H1 (cell line): ENCODE results near the gene ARMC6. TPM values are rescaled to one million over a fixed set of nuclear protein-coding genes. Genes with fewer than 3 reads are reported as not detected.

ENCODE experiments used
- CTCF ChIA-PET: fragments of 300-600 bp; sonication (Branson Sonifier 250); formaldehyde crosslinking; loops from one replicate; lab custom pipeline; 2021; ENCODE audit not compliant: partially characterized antibody; lab: Charles Lee
- POLR2A ChIA-PET: fragments of 300-600 bp; sonication (Branson Sonifier 250); formaldehyde crosslinking; loops from one replicate; lab custom pipeline; 2021; ENCODE audit warnings: inconsistent platforms; ENCODE audit not compliant: partially characterized antibody; lab: Charles Lee
- DNase-seq, 2 experiments: peaks; one replicate each; pipeline versions ENCODE4 v3.0.0 to v3.0.0-alpha.2; 2010 to 2022; ENCODE audit warnings: low spot score in 2 of 2, low read depth in 1 of 2, mixed read lengths in 1 of 2
- FAIRE-seq: peaks from 2 replicates; lab custom pipeline; 2011; peaks lifted over from hg19 to GRCh38; lab: Jason Lieb, UNC
- H2AFZ ChIP-seq: 2 replicates; pipeline ENCODE4 v1.8.1; 2012; ENCODE audit warnings: low read length, inconsistent platforms
- H2AK5ac ChIP-seq: 2 replicates; pipeline ENCODE4 v1.6.1; 2013; ENCODE audit warnings: low read depth, low read length
- H2BK120ac ChIP-seq: replicated peaks from 2 replicates; pipeline ENCODE3; 2013; ENCODE audit warnings: low read depth, low read length, inconsistent platforms
- H2BK12ac ChIP-seq: 2 replicates; pipeline ENCODE4 v1.6.1; 2013; ENCODE audit warnings: low read depth, low read length
- H2BK15ac ChIP-seq: 2 replicates; pipeline ENCODE4 v1.6.1; 2013; ENCODE audit warnings: low read length
- H2BK20ac ChIP-seq: 2 replicates; pipeline ENCODE4 v1.6.1; 2013; ENCODE audit warnings: low read length
- H2BK5ac ChIP-seq: 2 replicates; pipeline ENCODE4 v1.6.1; 2013; ENCODE audit warnings: low read depth, low read length
- H3K14ac ChIP-seq: 2 replicates; pipeline ENCODE4 v1.6.1; 2013; ENCODE audit warnings: inconsistent platforms; ENCODE audit not compliant: insufficient read length
- H3K18ac ChIP-seq: 2 replicates; pipeline ENCODE4 v1.6.1; 2013; ENCODE audit warnings: low read length; ENCODE audit errors: extremely low read depth
- H3K23ac ChIP-seq: 2 replicates; pipeline ENCODE4 v1.6.1; 2013; ENCODE audit warnings: inconsistent platforms; ENCODE audit not compliant: insufficient read length
- H3K23me2 ChIP-seq: 2 replicates; pipeline ENCODE4 v1.6.1; 2013; ENCODE audit warnings: low read depth, low read length
- H3K27ac ChIP-seq: 2 replicates; pipeline ENCODE4 v1.6.1; 2011; ENCODE audit warnings: low read depth, low read length, inconsistent platforms
- H3K27me3 ChIP-seq, 4 experiments: replicated peaks in 1 of 4; 1 replicate in 1 of 4; 2 replicates in 3 of 4; pipeline versions ENCODE4 v1.6.1 to v1.8.1; 2011 to 2013; ENCODE audit warnings: low read length in 3 of 4, mild to moderate bottlenecking in 3 of 4, inconsistent platforms in 2 of 4, mixed read lengths in 2 of 4, moderate library complexity in 1 of 4; ENCODE audit not compliant: control insufficient read depth in 3 of 4, insufficient read depth in 3 of 4; ENCODE audit errors: extremely low read depth in 1 of 4
- H3K36me3 ChIP-seq, 4 experiments: 2 replicates each; pipeline versions ENCODE4 v1.6.1 to v1.8.1; 2011 to 2013; ENCODE audit warnings: mild to moderate bottlenecking in 4 of 4, low read length in 3 of 4, moderate library complexity in 2 of 4, control low read depth in 1 of 4, inconsistent platforms in 1 of 4; ENCODE audit not compliant: insufficient read depth in 4 of 4, control insufficient read depth in 2 of 4
- H3K4ac ChIP-seq: replicated peaks from 2 replicates; pipeline ENCODE3; 2013; ENCODE audit warnings: low read length, low read depth, mixed read lengths, inconsistent platforms; ENCODE audit not compliant: insufficient read length
- H3K4me1 ChIP-seq, 4 experiments: replicated peaks in 1 of 4; 1 replicate in 1 of 4; 2 replicates in 3 of 4; pipeline versions ENCODE4 v1.6.1 to v1.8.1; 2011 to 2013; ENCODE audit warnings: low read length in 3 of 4, inconsistent platforms in 2 of 4, mixed read lengths in 1 of 4; ENCODE audit not compliant: insufficient read depth in 4 of 4, control insufficient read depth in 3 of 4
- H3K4me2 ChIP-seq, 2 experiments: 2 replicates each; pipeline versions ENCODE4 v1.6.1 to v1.8.1; 2011 to 2013; ENCODE audit warnings: low read depth in 2 of 2, low read length in 2 of 2, control low read depth in 1 of 2, inconsistent platforms in 1 of 2, mild to moderate bottlenecking in 1 of 2; ENCODE audit not compliant: insufficient read depth in 1 of 2
- H3K4me3 ChIP-seq, 4 experiments: fragments of 200-600, 300-600 bp in 1 of 4; sonication (generic), shearing (Covaris generic), sonication (Bioruptor Twin) in 1 of 4; 2 replicates each; pipeline versions ENCODE4 v1.5.1 to v1.8.1; 2011 to 2016; ENCODE audit warnings: low read length in 4 of 4, low read depth in 3 of 4, control low read depth in 2 of 4, inconsistent platforms in 2 of 4, mild to moderate bottlenecking in 2 of 4, mixed read lengths in 1 of 4, moderate library complexity in 1 of 4; ENCODE audit not compliant: insufficient read depth in 2 of 4; ENCODE audit errors: extremely low read depth in 1 of 4
- H3K56ac ChIP-seq: replicated peaks from 2 replicates; pipeline ENCODE3; 2013; ENCODE audit warnings: low read depth, mild to moderate bottlenecking, mixed read lengths, low read length, inconsistent platforms; ENCODE audit not compliant: insufficient read length
- H3K79me1 ChIP-seq: 2 replicates; pipeline ENCODE4 v1.6.1; 2013; ENCODE audit warnings: low read depth, low read length, control low read depth
- H3K79me2 ChIP-seq, 2 experiments: 2 replicates each; pipeline versions ENCODE4 v1.6.1 to v1.8.1; 2012 to 2013; ENCODE audit warnings: low read length in 2 of 2, mild to moderate bottlenecking in 2 of 2, inconsistent platforms in 1 of 2; ENCODE audit not compliant: insufficient read depth in 2 of 2, control insufficient read depth in 1 of 2
- H3K9ac ChIP-seq, 4 experiments: replicated peaks in 1 of 4; 1 replicate in 1 of 4; 2 replicates in 3 of 4; pipeline versions ENCODE4 v1.6.1 to v1.8.1; 2011 to 2013; ENCODE audit warnings: low read depth in 3 of 4, low read length in 3 of 4, control low read depth in 2 of 4, mild to moderate bottlenecking in 2 of 4, moderate library complexity in 2 of 4, inconsistent platforms in 1 of 4; ENCODE audit errors: extremely low read depth in 1 of 4
- H3K9me3 ChIP-seq, 2 experiments: 2 replicates each; pipeline versions ENCODE4 v1.6.1 to v1.8.1; 2012 to 2013; ENCODE audit warnings: mild to moderate bottlenecking in 2 of 2, moderate library complexity in 2 of 2, control low read depth in 1 of 2, inconsistent platforms in 1 of 2, low read depth in 1 of 2, low read length in 1 of 2, mixed read lengths in 1 of 2; ENCODE audit not compliant: insufficient read depth in 2 of 2
- H4K20me1 ChIP-seq, 2 experiments: replicated peaks in 1 of 2; 2 replicates each; pipeline versions ENCODE3 to v1.8.1; 2011 to 2013; ENCODE audit warnings: inconsistent platforms in 2 of 2, low read length in 2 of 2, mild to moderate bottlenecking in 1 of 2; ENCODE audit not compliant: insufficient read depth in 2 of 2, control insufficient read depth in 1 of 2
- H4K5ac ChIP-seq: 2 replicates; pipeline ENCODE4 v1.6.1; 2013; ENCODE audit warnings: low read length, low read depth, mixed read lengths, inconsistent platforms; ENCODE audit not compliant: insufficient read length
- H4K8ac ChIP-seq: 2 replicates; pipeline ENCODE4 v1.8.0; 2013; ENCODE audit warnings: mild to moderate bottlenecking, moderate library complexity, low read length, inconsistent platforms; ENCODE audit not compliant: insufficient read depth; ENCODE audit errors: extremely low read depth
- H4K91ac ChIP-seq: replicated peaks from 2 replicates; pipeline ENCODE3; 2013; ENCODE audit warnings: low read length, mixed read lengths, inconsistent platforms; ENCODE audit not compliant: insufficient read length
- CHD1 ChIP-seq: IDR thresholded peaks from 2 replicates; pipeline ENCODE4 v1.6.1; 2012; ENCODE audit warnings: low read depth, low read length, improper control_type of control experiment
- CREB1 ChIP-seq: IDR thresholded peaks from 2 replicates; pipeline ENCODE4 v1.6.1; 2012; ENCODE audit warnings: inconsistent platforms
- CTBP2 ChIP-seq: IDR thresholded peaks from 2 replicates; pipeline ENCODE4 v1.7.0; 2011; ENCODE audit warnings: borderline replicate concordance, mild to moderate bottlenecking, moderate library complexity, mixed read lengths, low read length; ENCODE audit not compliant: insufficient read depth, insufficient read length
- EZH2 ChIP-seq: fragments of 200-600 bp; sonication (generic); IDR thresholded peaks from 2 replicates; pipeline ENCODE4 v1.7.1; 2012; ENCODE audit warnings: low read depth, mild to moderate bottlenecking, moderate library complexity, low read length, inconsistent platforms; ENCODE audit not compliant: severe bottlenecking
- PHF8 ChIP-seq: fragments of 200-600 bp; sonication (generic); conservative IDR thresholded peaks from 2 replicates; pipeline ENCODE4 v1.7.1; 2012; ENCODE audit warnings: low read depth, mild to moderate bottlenecking, inconsistent platforms, low read length, moderate library complexity
- RBBP5 ChIP-seq: IDR thresholded peaks from 2 replicates; pipeline ENCODE4 v1.7.1; 2012; ENCODE audit warnings: low read depth, mild to moderate bottlenecking, inconsistent platforms, low read length, moderate library complexity, borderline replicate concordance
- RFX5 ChIP-seq: IDR thresholded peaks from 2 replicates; pipeline ENCODE4 v1.6.1; 2011; ENCODE audit warnings: low read depth, low read length, improper control_type of control experiment, borderline replicate concordance
- SAP30 ChIP-seq: fragments of 300-600 bp; sonication (generic); IDR thresholded peaks from 2 replicates; pipeline ENCODE4 v1.7.1; 2012; ENCODE audit warnings: low read length, moderate library complexity, mild to moderate bottlenecking, inconsistent platforms; ENCODE audit not compliant: insufficient read depth, insufficient replicate concordance
- SIRT6 ChIP-seq: IDR thresholded peaks from one replicate; pipeline ENCODE4 v1.7.1; 2012; ENCODE audit warnings: low read length, inconsistent platforms
- SIX5 ChIP-seq: IDR thresholded peaks from 2 replicates; pipeline ENCODE4 v1.6.1; 2011; ENCODE audit warnings: mild to moderate bottlenecking, low read depth, low read length
- SP1 ChIP-seq: IDR thresholded peaks from 2 replicates; pipeline ENCODE4 v1.6.1; 2011; ENCODE audit warnings: low read depth, low read length
- SP4 ChIP-seq: IDR thresholded peaks from 2 replicates; pipeline ENCODE4 v1.6.1; 2012; ENCODE audit warnings: low read length, inconsistent platforms
- TAF7 ChIP-seq: optimal IDR thresholded peaks from 2 replicates; pipeline ENCODE3; 2011; ENCODE audit warnings: low read depth, mild to moderate bottlenecking, inconsistent platforms, low read length, moderate library complexity, borderline replicate concordance
- YY1 ChIP-seq: IDR thresholded peaks from 2 replicates; pipeline ENCODE4 v1.6.1; 2011; ENCODE audit warnings: low read depth, mild to moderate bottlenecking, low read length
- WGBS, 2 experiments: shearing (Covaris generic) in 1 of 2; methylation state at CpG; one replicate each; pipeline versions ENCODE4 v1.1.6 to v1.1.7; 2013 to 2015; ENCODE audit warnings: low lambda C conversion rate in 2 of 2, mixed read lengths in 2 of 2, inconsistent platforms in 1 of 2, low coverage in 1 of 2, missing lambda C conversion rate in 1 of 2; ENCODE audit not compliant: insufficient replicate concordance in 2 of 2, insufficient coverage in 1 of 2, insufficient read length in 1 of 2; ENCODE audit errors: extremely low coverage in 1 of 2, missing lambda C conversion rate in 1 of 2; 5-methylcytosine and 5-hydroxymethylcytosine counted together
- polyA plus RNA-seq, 7 experiments: library from polyadenylated mRNA; depleted of rRNA in 3 of 7; stranded (reverse) in 5 of 7; unstranded in 2 of 7; fragments of >200 nt in 5 of 7; fragments of 200-250 nt in 2 of 7; gene quantifications; 1 replicate in 5 of 7; 2 replicates in 1 of 7; 4 replicates in 1 of 7; pipeline versions ENCODE4 v1.2.1 to v1.2.3, GENCODE V29; 2011 to 2013; ENCODE audit warnings: missing spikeins in 2 of 7, mixed read lengths in 2 of 7
- total RNA-seq: library from RNA; stranded (reverse); fragmentation: NEBNext Ultra II Directional; extraction: Animal tissue kit (Norgen Biotek cat#: 25700); gene quantifications from 2 replicates; pipeline ENCODE4 v1.2.1, GENCODE V29; 2021

ARMC6 gene
- total and polyA plus RNA-seq, 2 of the 8 experiments (the other 6 are each of a cell fraction or from before 2014, with no cell fraction given), result 67.1 to 68.3 TPM

- WGBS, 2 experiments, result 91% methylated on average over 9 of the region's 9 CpGs; no CpG with 5 or more reads in 1 of the 2 experiments
- Histone ChIP-seq H3K4me2 (no peak overlapping the region), H3K79me2 (no peaks in the 10 kb centered on the region), H3K14ac (no peak overlapping the region), H3K23ac (no peak overlapping the region), H3K23me2 (no peaks in the 10 kb centered on the region), H2AFZ (no peak overlapping the region), H2BK15ac (no peak overlapping the region), H3K4me3 (no peak overlapping the region), H2BK5ac (no peak overlapping the region), H3K27me3 (peaks cover 0 to 2% (median 0%) of the 10 kb centered on the region in 4 experiments; a peak in 2 of 7 replicates), H3K9ac (no peak overlapping the region), H2AK5ac (no peak overlapping the region), H3K18ac (no peak overlapping the region), H4K91ac (no peak overlapping the region), H3K4ac (no peak overlapping the region), H3K79me1 (peaks cover 3% of the 10 kb centered on the region; the same call in 1 of the 2 replicates), H3K27ac (no peak overlapping the region), H2BK20ac (no peak overlapping the region), H4K20me1 (peaks cover 20 to 28% of the 10 kb centered on the region in 2 experiments), H2BK12ac (no peak overlapping the region), H3K9me3 (no peaks in the 10 kb centered on the region), H4K8ac (no peak overlapping the region), H3K4me1 (no peaks in the 10 kb centered on the region), H4K5ac (no peak overlapping the region), H3K36me3 (peaks cover 20 to 45% (median 38%) of the 10 kb centered on the region in 4 experiments), H3K56ac (no peak overlapping the region), H2BK120ac (no peak overlapping the region)
- no peak for DNase-seq
- CTCF ChIA-PET, result interaction anchor here (0.6 to 6.8 kb wide), 4 partner anchors 59 to 1139 kb away, joined by 3 to 58 read pairs (median 5); no protein-coding TSS in a partner anchor
- POLR2A ChIA-PET, result interaction anchor here (0.9 to 1.9 kb wide), 2 partner anchors 49 to 60 kb away, joined by 3 to 4 read pairs; no protein-coding TSS in a partner anchor
- no peak for FAIRE-seq
- no peak for TF ChIP-seq SP4
- TF ChIP-seq SIX5, result no peak
- TF ChIP-seq CTBP2, result no peak
- TF ChIP-seq YY1, result no peak
- no peak for TF ChIP-seq RBBP5
- TF ChIP-seq SAP30, result no peak
- no peak for TF ChIP-seq EZH2
- TF ChIP-seq SP1, result no peak
- TF ChIP-seq RFX5, result no peak
- TF ChIP-seq CREB1, result no peak
- no peak for TF ChIP-seq PHF8
- no peak for TF ChIP-seq TAF7
- no peak for TF ChIP-seq SIRT6
- no peak for TF ChIP-seq CHD1
Observed at GRCh38 chr19:19056636-19057275, 23.4 kb downstream of the ARMC6 start.
